Panc1 (cell line): ENCODE data around the gene STK4. TPM values are rescaled to one million over a fixed set of nuclear protein-coding genes. Genes with fewer than 3 reads are reported as not detected.

Experiments
- ATAC-seq: fragments of 200-7000 bp; cut with Tn5 transposase; 2 replicates; pipeline ENCODE4 v1.9.1; 2020; ENCODE audit warnings: mild to moderate bottlenecking, moderate library complexity
- BruUV-seq: library from RNA; stranded (reverse); fragments of 400-500 nt; replicated peaks from 2 replicates; lab custom pipeline; 2021; lab: Mats Ljungman, UMichigan
- CTCF ChIA-PET: fragments of 300-600 bp; sonication (Branson Sonifier 250); formaldehyde crosslinking; loops from one replicate; lab custom pipeline; 2022; ENCODE audit warnings: antibody characterized with exemption; lab: Charles Lee
- POLR2A ChIA-PET: fragments of 300-600 bp; sonication (Branson Sonifier 250); formaldehyde crosslinking; loops from one replicate; lab custom pipeline; 2022; ENCODE audit warnings: antibody characterized with exemption; lab: Charles Lee
- DNase-seq: peaks from one replicate; pipeline ENCODE4 v3.0.0-alpha.2; 2010; ENCODE audit warnings: low read depth, low spot score
- H3K27ac ChIP-seq: 2 replicates; pipeline ENCODE4 v1.5.1; 2011; ENCODE audit warnings: mild to moderate bottlenecking, low read length, inconsistent platforms
- H3K27me3 ChIP-seq: fragments of 200-500 bp; sonication (Bioruptor generic); 2 replicates; pipeline ENCODE4 v1.6.0; 2014; ENCODE audit warnings: low read length, inconsistent platforms; ENCODE audit not compliant: control insufficient read depth, insufficient read depth
- H3K36me3 ChIP-seq: fragments of 200-500 bp; sonication (Bioruptor generic); 2 replicates; pipeline ENCODE4 v1.5.1; 2014; ENCODE audit warnings: inconsistent platforms, mild to moderate bottlenecking, low read length, moderate library complexity; ENCODE audit not compliant: control insufficient read depth, insufficient read depth
- H3K4me1 ChIP-seq: 2 replicates; pipeline ENCODE4 v1.5.1; 2011; ENCODE audit warnings: inconsistent platforms, mild to moderate bottlenecking, low read length, moderate library complexity; ENCODE audit not compliant: control insufficient read depth, insufficient read depth
- H3K4me3 ChIP-seq, 2 experiments: 2 replicates each; pipeline ENCODE4 v1.5.1; 2011 to 2012; ENCODE audit warnings: low read depth in 2 of 2, low read length in 2 of 2, mild to moderate bottlenecking in 2 of 2, inconsistent platforms in 1 of 2, moderate library complexity in 1 of 2
- H3K9me3 ChIP-seq: fragments of 200-500 bp; sonication (Bioruptor generic); 2 replicates; pipeline ENCODE4 v1.5.1; 2014; ENCODE audit warnings: low read depth, mild to moderate bottlenecking, inconsistent platforms, low read length, moderate library complexity; ENCODE audit not compliant: control insufficient read depth, insufficient read depth
- POLR2AphosphoS5 ChIP-seq: IDR thresholded peaks from 2 replicates; pipeline ENCODE4 v1.6.1; 2012; ENCODE audit warnings: mild to moderate bottlenecking, low read depth, low read length, moderate library complexity
- SIN3A ChIP-seq: IDR thresholded peaks from 2 replicates; pipeline ENCODE4 v1.6.1; 2012; ENCODE audit warnings: low read depth, mild to moderate bottlenecking, low read length, moderate library complexity, borderline replicate concordance; ENCODE audit not compliant: insufficient read depth
- TCF7L2 ChIP-seq: IDR thresholded peaks from 2 replicates; pipeline ENCODE4 v1.6.1; 2011; ENCODE audit warnings: mild to moderate bottlenecking, low read depth, low read length, inconsistent platforms
- in situ Hi-C: cut with HindIII; loops from 2 replicates; pipeline ENCODE4 v1.10.0; 2016; ENCODE audit warnings: low sequenced_read_pairs, low pct_unique_long_range_greater_than_20kb
- intact Hi-C: fragments of 100-400 bp; cut with micrococcal nuclease; formaldehyde crosslinking; loops from one replicate; pipeline ENCODE4 v1.10.0; 2022; ENCODE audit not compliant: unreplicated experiment
- total RNA-seq: library from RNA; stranded (reverse); gene quantifications from one replicate; pipeline ENCODE4 v1.2.1, GENCODE V29; 2021; ENCODE audit not compliant: unreplicated experiment
- TF ChIP-seq, protein P1 (sequence below): fragments of 450-650 bp; IDR thresholded peaks from 2 replicates; pipeline ENCODE4 v1.5.1; 2017; ENCODE audit warnings: mild to moderate bottlenecking
- TF ChIP-seq, protein P2 (sequence below), 2 experiments: IDR thresholded peaks; 2 replicates each; pipeline ENCODE4 v1.6.1; 2011 to 2012; ENCODE audit warnings: low read depth in 2 of 2, control low read depth in 1 of 2, low read length in 1 of 2, mild to moderate bottlenecking in 1 of 2, moderate library complexity in 1 of 2; ENCODE audit not compliant: insufficient read depth in 1 of 2

STK4 gene
- total RNA-seq, 1 experiment from 2014 or later: 50.2 TPM

DNA sequence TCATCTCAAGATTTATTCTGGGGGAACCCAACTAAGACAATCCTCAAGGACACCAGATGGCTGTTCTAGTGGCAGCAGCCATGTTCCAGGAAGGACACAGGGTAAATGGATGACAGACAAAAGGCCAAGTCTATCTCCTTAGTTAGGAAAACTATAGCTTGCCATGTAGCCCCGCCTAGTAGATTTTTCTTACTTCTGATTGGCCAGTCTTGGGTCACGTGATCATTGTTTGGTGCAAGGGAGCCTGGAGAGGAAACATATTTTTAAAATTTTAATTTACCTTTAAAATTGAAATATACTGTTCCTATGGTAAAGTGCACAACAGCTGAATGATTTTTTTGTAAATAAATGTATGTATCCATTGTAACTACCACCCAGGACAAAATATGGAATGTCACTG lies 139.0 kb downstream of the STK4 start:
- POLR2A ChIA-PET: no interaction called here
- H3K27ac ChIP-seq: no peak overlapping the region
- intact Hi-C loops: loop anchor here (10.0 kb wide), 1 partner anchor 189 kb away; no protein-coding TSS in a partner anchor

DNA sequence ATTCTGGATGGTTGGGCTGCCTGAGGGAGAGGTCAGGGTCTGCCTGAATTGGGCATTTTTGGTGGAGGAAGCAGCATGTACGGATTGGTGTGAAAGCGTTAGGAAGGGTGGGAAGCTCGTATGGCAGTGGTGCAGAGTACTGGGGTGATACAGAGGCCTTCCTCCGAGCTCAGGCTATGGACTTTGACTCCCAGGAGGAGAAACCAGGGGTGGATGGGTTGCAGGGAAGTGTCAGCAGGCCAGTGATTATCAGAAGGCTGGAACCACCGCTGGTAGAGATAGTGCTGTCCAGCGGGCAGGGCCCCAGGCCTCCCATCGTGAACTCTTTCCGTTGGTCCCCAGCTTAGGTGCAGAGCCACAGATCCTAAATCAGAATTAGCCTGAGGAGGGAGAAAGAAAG lies 143.3 kb downstream of the STK4 start:
- ChIA-PET CTCF (interaction anchor here (0.7 kb wide), 1 partner anchor 181 kb away, joined by 3 read pairs; no protein-coding TSS in a partner anchor), POLR2A (no interaction called here)
- H3K27ac ChIP-seq: no peak overlapping the region
- no peaks in the 10 kb centered on the region for H3K36me3 ChIP-seq
- H3K9me3 ChIP-seq: no peaks in the 10 kb centered on the region
- in situ Hi-C loops (no loop called here), intact Hi-C loops (loop anchor here (10.0 kb wide), 1 partner anchor 185 kb away; no protein-coding TSS in a partner anchor)
- H3K4me1 ChIP-seq: no peaks in the 10 kb centered on the region; the same call in 1 of the 2 replicates
- DNase-seq (no peak), ATAC-seq (no peak)
- H3K4me3 ChIP-seq: no peak overlapping the region
- TF ChIP-seq POLR2AphosphoS5 (no peak), TCF7L2 (no peak), SIN3A (no peak)
- TF ChIP-seq, protein P1, sequence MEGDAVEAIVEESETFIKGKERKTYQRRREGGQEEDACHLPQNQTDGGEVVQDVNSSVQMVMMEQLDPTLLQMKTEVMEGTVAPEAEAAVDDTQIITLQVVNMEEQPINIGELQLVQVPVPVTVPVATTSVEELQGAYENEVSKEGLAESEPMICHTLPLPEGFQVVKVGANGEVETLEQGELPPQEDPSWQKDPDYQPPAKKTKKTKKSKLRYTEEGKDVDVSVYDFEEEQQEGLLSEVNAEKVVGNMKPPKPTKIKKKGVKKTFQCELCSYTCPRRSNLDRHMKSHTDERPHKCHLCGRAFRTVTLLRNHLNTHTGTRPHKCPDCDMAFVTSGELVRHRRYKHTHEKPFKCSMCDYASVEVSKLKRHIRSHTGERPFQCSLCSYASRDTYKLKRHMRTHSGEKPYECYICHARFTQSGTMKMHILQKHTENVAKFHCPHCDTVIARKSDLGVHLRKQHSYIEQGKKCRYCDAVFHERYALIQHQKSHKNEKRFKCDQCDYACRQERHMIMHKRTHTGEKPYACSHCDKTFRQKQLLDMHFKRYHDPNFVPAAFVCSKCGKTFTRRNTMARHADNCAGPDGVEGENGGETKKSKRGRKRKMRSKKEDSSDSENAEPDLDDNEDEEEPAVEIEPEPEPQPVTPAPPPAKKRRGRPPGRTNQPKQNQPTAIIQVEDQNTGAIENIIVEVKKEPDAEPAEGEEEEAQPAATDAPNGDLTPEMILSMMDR: no peak
- TF ChIP-seq, protein P2, sequence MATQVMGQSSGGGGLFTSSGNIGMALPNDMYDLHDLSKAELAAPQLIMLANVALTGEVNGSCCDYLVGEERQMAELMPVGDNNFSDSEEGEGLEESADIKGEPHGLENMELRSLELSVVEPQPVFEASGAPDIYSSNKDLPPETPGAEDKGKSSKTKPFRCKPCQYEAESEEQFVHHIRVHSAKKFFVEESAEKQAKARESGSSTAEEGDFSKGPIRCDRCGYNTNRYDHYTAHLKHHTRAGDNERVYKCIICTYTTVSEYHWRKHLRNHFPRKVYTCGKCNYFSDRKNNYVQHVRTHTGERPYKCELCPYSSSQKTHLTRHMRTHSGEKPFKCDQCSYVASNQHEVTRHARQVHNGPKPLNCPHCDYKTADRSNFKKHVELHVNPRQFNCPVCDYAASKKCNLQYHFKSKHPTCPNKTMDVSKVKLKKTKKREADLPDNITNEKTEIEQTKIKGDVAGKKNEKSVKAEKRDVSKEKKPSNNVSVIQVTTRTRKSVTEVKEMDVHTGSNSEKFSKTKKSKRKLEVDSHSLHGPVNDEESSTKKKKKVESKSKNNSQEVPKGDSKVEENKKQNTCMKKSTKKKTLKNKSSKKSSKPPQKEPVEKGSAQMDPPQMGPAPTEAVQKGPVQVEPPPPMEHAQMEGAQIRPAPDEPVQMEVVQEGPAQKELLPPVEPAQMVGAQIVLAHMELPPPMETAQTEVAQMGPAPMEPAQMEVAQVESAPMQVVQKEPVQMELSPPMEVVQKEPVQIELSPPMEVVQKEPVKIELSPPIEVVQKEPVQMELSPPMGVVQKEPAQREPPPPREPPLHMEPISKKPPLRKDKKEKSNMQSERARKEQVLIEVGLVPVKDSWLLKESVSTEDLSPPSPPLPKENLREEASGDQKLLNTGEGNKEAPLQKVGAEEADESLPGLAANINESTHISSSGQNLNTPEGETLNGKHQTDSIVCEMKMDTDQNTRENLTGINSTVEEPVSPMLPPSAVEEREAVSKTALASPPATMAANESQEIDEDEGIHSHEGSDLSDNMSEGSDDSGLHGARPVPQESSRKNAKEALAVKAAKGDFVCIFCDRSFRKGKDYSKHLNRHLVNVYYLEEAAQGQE (IDR thresholded peaks at IDR 0.05; ENCODE audit: insufficient read depth in 1 of 2, low read depth in 2 of 2, low read length in 1 of 2): no peak
- no TSS peak for BruUV-seq
- peaks cover 4% of the 10 kb centered on the region for H3K27me3 ChIP-seq

More for the DNA sequence above, 139.0 kb downstream of the STK4 start:
- CTCF ChIA-PET: no interaction called here
- no peaks in the 10 kb centered on the region for H3K9me3 ChIP-seq
- DNase-seq (no peak), ATAC-seq (no peak)
- in situ Hi-C loops: no loop called here
- peaks cover 4% of the 10 kb centered on the region for H3K27me3 ChIP-seq
- no peak overlapping the region for H3K4me3 ChIP-seq
- TF ChIP-seq, protein P1: no peak
- TF ChIP-seq, protein P2 (IDR thresholded peaks at IDR 0.05; ENCODE audit: insufficient read depth in 1 of 2, low read depth in 2 of 2, low read length in 1 of 2): no peak
- TF ChIP-seq SIN3A: no peak
- no peak for TF ChIP-seq POLR2AphosphoS5
- no peak for TF ChIP-seq TCF7L2
- H3K36me3 ChIP-seq: no peaks in the 10 kb centered on the region
- no peaks in the 10 kb centered on the region; the same call in 1 of the 2 replicates for H3K4me1 ChIP-seq
- no TSS peak for BruUV-seq
